Sigmoid colon (tissue), 4 donors: ENCODE data around the gene KIRREL3.

Experiments
- CTCF ChIP-seq, 4 experiments: fragments of 450-650 bp in 3 of 4; fragments of 200-600 bp in 1 of 4; IDR thresholded peaks; one replicate each; pipeline ENCODE4 v1.5.1; 2016 to 2019; ENCODE audit warnings: antibody characterized with exemption in 4 of 4, mild to moderate bottlenecking in 3 of 4, moderate library complexity in 2 of 4
- EP300 ChIP-seq, 4 donors: sonication (generic); formaldehyde crosslinking; IDR thresholded peaks; one replicate each; pipeline ENCODE4 v1.6.1; 2017; ENCODE audit warnings: antibody characterized with exemption in 4 of 4
- POLR2A ChIP-seq, 2 donors: fragments of 450-650 bp; IDR thresholded peaks; one replicate each; pipeline ENCODE4 v1.6.1; 2016; ENCODE audit warnings: antibody characterized with exemption in 2 of 2, mild to moderate bottlenecking in 2 of 2, moderate library complexity in 2 of 2
- POLR2AphosphoS5 ChIP-seq, 4 donors: sonication (generic); formaldehyde crosslinking; IDR thresholded peaks; one replicate each; pipeline ENCODE4 v1.6.1; 2017; ENCODE audit warnings: antibody characterized with exemption in 4 of 4

GRCh38 chr11:126997641-126998040 lies 2.9 kb downstream of the KIRREL3 start:
- TF ChIP-seq CTCF (IDR thresholded peaks at IDR 0.05) (no peak), POLR2AphosphoS5 (IDR thresholded peaks at IDR 0.05) (no peak), EP300 (IDR thresholded peaks at IDR 0.05) (no peak), POLR2A (IDR thresholded peaks at IDR 0.05) (no peak)
